ENCODE results near the gene DNMT3B.
"Not testable (repeated sequence)": the region's sequence is repeated elsewhere in the genome, so short reads cannot be mapped to it uniquely, and the experiment has no call there.

DNMT3B gene

GRCh38 chr20:32756156-32756555 lies 6.0 kb upstream of the DNMT3B start:
- in situ Hi-C loops (cut with MboI; ENCODE audit: low pct_unique_long_range_greater_than_20kb, low sequenced_read_pairs) = no loop called here

GRCh38 chr20:32761417-32761830 lies 761 bp upstream of the DNMT3B start:
- in situ Hi-C loops (cut with MboI; ENCODE audit: low pct_unique_long_range_greater_than_20kb, low sequenced_read_pairs) = no loop called here
- no peak for DNase-seq

More at GRCh38 chr20:32756156-32756555, 6.0 kb upstream of the DNMT3B start:
- no peak for DNase-seq

- peak; percentile 21 for DNase-seq
- in situ Hi-C loops (cut with MboI; ENCODE audit: low pct_unique_long_range_greater_than_20kb, low sequenced_read_pairs) = no loop called here
Measured at GRCh38 chr20:32762754-32763201, 593 bp downstream of the DNMT3B start.

- no peak for DNase-seq
- in situ Hi-C loops (cut with MboI; ENCODE audit: low pct_unique_long_range_greater_than_20kb, low sequenced_read_pairs) = no loop called here
Measured at GRCh38 chr20:32763202-32764004, 1.2 kb downstream of the DNMT3B start.

- in situ Hi-C loops (cut with MboI; ENCODE audit: low pct_unique_long_range_greater_than_20kb, low sequenced_read_pairs) = no loop called here
Measured at GRCh38 chr20:32764005-32764960, 2.1 kb downstream of the DNMT3B start.

GRCh38 chr20:32765230-32765875 lies 3.2 kb downstream of the DNMT3B start:
- DNase-seq; in situ Hi-C loops (cut with MboI; ENCODE audit: low pct_unique_long_range_greater_than_20kb, low sequenced_read_pairs): not testable (repeated sequence)

More at GRCh38 chr20:32764005-32764960, 2.1 kb downstream of the DNMT3B start:
- DNase-seq = peak; percentile 75

- DNase-seq = no peak
- in situ Hi-C loops (cut with MboI; ENCODE audit: low pct_unique_long_range_greater_than_20kb, low sequenced_read_pairs) = no loop called here
Measured at GRCh38 chr20:32767418-32768198, 5.4 kb downstream of the DNMT3B start.

GRCh38 chr20:32772046-32772445 lies 9.9 kb downstream of the DNMT3B start:
- in situ Hi-C loops (cut with MboI; ENCODE audit: low pct_unique_long_range_greater_than_20kb, low sequenced_read_pairs) = no loop called here
- no peak for DNase-seq

- DNase-seq = no peak
- in situ Hi-C loops (cut with MboI; ENCODE audit: low pct_unique_long_range_greater_than_20kb, low sequenced_read_pairs) = no loop called here
Measured at GRCh38 chr20:32773223-32773622, 11.0 kb downstream of the DNMT3B start.

GRCh38 chr20:32773855-32774254 lies 11.7 kb downstream of the DNMT3B start:
- in situ Hi-C loops (cut with MboI; ENCODE audit: low pct_unique_long_range_greater_than_20kb, low sequenced_read_pairs) = no loop called here
- DNase-seq = no peak

- in situ Hi-C loops (cut with MboI; ENCODE audit: low pct_unique_long_range_greater_than_20kb, low sequenced_read_pairs) = no loop called here
- DNase-seq = peak; percentile 19
Measured at GRCh38 chr20:32775336-32775991, 13.3 kb downstream of the DNMT3B start.

GRCh38 chr20:32777177-32777956 lies 15.2 kb downstream of the DNMT3B start:
- in situ Hi-C loops (cut with MboI; ENCODE audit: low pct_unique_long_range_greater_than_20kb, low sequenced_read_pairs) = no loop called here
- no peak for DNase-seq

GRCh38 chr20:32779500-32780211 lies 17.5 kb downstream of the DNMT3B start:
- in situ Hi-C loops (cut with MboI; ENCODE audit: low pct_unique_long_range_greater_than_20kb, low sequenced_read_pairs) = no loop called here
- no peak for DNase-seq

GRCh38 chr20:32780278-32780677 lies 18.1 kb downstream of the DNMT3B start:
- in situ Hi-C loops (cut with MboI; ENCODE audit: low pct_unique_long_range_greater_than_20kb, low sequenced_read_pairs) = no loop called here
- no peak for DNase-seq

- in situ Hi-C loops (cut with MboI; ENCODE audit: low pct_unique_long_range_greater_than_20kb, low sequenced_read_pairs) = no loop called here
- DNase-seq = no peak
Measured at GRCh38 chr20:32780749-32781655, 18.8 kb downstream of the DNMT3B start.
